Measurements from ENCODE around the gene TBX19. TPM values are rescaled to one million over a fixed set of nuclear protein-coding genes. Genes with fewer than 3 reads are reported as not detected.

Gene TBX19
- total RNA-seq, 3 donors from 2014 or later = 1.6 to 7.8 (median 4.9) TPM

- no peaks in the 10 kb centered on the region for H3K36me3 ChIP-seq
- peak overlapping the region in 2 of 3 donors; percentile 29 to 59 for H3K4me3 ChIP-seq
- DNase-seq (ENCODE audit: low spot score in 2 of 2) = peak; percentile 79
- H3K27ac ChIP-seq = peak overlapping the region; percentile 25 to 41
- no peaks in the 10 kb centered on the region for H3K27me3 ChIP-seq
- H3K9me3 ChIP-seq = no peaks in the 10 kb centered on the region
- H3K4me1 ChIP-seq = peaks cover 0 to 10% of the 10 kb centered on the region in 2 donors
- intact Hi-C loops (cut with DNase I; ENCODE audit: low total_unique reads) = no loop called here
- no peak for TF ChIP-seq POLR2AphosphoS5 (IDR thresholded peaks at IDR 0.05)
- peak; percentile 73 to 82 (median 80) for TF ChIP-seq CTCF (IDR thresholded peaks at IDR 0.05)
Observed at GRCh38 chr1:168342572-168343280, 62.0 kb downstream of the TBX19 start.

GRCh38 chr1:168343566-168343965 lies 62.9 kb downstream of the TBX19 start:
- H3K27me3 ChIP-seq = no peaks in the 10 kb centered on the region
- no peaks in the 10 kb centered on the region for H3K9me3 ChIP-seq
- intact Hi-C loops (cut with DNase I; ENCODE audit: low total_unique reads) = no loop called here
- no peaks in the 10 kb centered on the region for H3K36me3 ChIP-seq
- H3K27ac ChIP-seq = peak overlapping the region in 1 of 2 donors; percentile 29
- peaks cover 0 to 10% of the 10 kb centered on the region in 2 donors for H3K4me1 ChIP-seq
- DNase-seq (ENCODE audit: low spot score in 2 of 2) = no peak
- no peak for TF ChIP-seq CTCF (IDR thresholded peaks at IDR 0.05)
- no peak for TF ChIP-seq POLR2AphosphoS5 (IDR thresholded peaks at IDR 0.05)
- TF ChIP-seq POLR2A (IDR thresholded peaks at IDR 0.05) = no peak
- no peak overlapping the region for H3K4me3 ChIP-seq

GRCh38 chr1:168344517-168344916 lies 63.8 kb downstream of the TBX19 start:
- DNase-seq (ENCODE audit: low spot score in 2 of 2) = no peak
- Histone ChIP-seq H3K4me1 (peaks cover 0 to 10% of the 10 kb centered on the region in 2 donors), H3K36me3 (no peaks in the 10 kb centered on the region), H3K4me3 (no peak overlapping the region), H3K9me3 (no peaks in the 10 kb centered on the region), H3K27me3 (no peaks in the 10 kb centered on the region), H3K27ac (no peak overlapping the region)
- intact Hi-C loops (cut with DNase I; ENCODE audit: low total_unique reads) = no loop called here
- TF ChIP-seq POLR2A (IDR thresholded peaks at IDR 0.05) = no peak
- TF ChIP-seq POLR2AphosphoS5 (IDR thresholded peaks at IDR 0.05) = no peak
- TF ChIP-seq CTCF (IDR thresholded peaks at IDR 0.05) = no peak

GRCh38 chr1:168345939-168346338 lies 65.3 kb downstream of the TBX19 start:
- H3K4me1 ChIP-seq = peaks cover 0 to 10% of the 10 kb centered on the region in 2 donors
- intact Hi-C loops (cut with DNase I; ENCODE audit: low total_unique reads) = no loop called here
- TF ChIP-seq POLR2AphosphoS5 (IDR thresholded peaks at IDR 0.05) = no peak
- TF ChIP-seq CTCF (IDR thresholded peaks at IDR 0.05) = no peak
- TF ChIP-seq POLR2A (IDR thresholded peaks at IDR 0.05) = no peak

GRCh38 chr1:168347630-168348029 lies 67.0 kb downstream of the TBX19 start:
- H3K27me3 ChIP-seq = no peaks in the 10 kb centered on the region
- no peaks in the 10 kb centered on the region for H3K9me3 ChIP-seq
- no peak for DNase-seq (ENCODE audit: low spot score in 2 of 2)
- H3K27ac ChIP-seq = no peak overlapping the region
- no peak overlapping the region for H3K4me3 ChIP-seq
- no peaks in the 10 kb centered on the region for H3K36me3 ChIP-seq
- no peak for TF ChIP-seq POLR2AphosphoS5 (IDR thresholded peaks at IDR 0.05)
- no peak for TF ChIP-seq CTCF (IDR thresholded peaks at IDR 0.05)
- TF ChIP-seq POLR2A (IDR thresholded peaks at IDR 0.05) = no peak
- H3K4me1 ChIP-seq = peaks cover 0 to 2% of the 10 kb centered on the region in 2 donors
- intact Hi-C loops (cut with DNase I; ENCODE audit: low total_unique reads) = no loop called here

More at GRCh38 chr1:168345939-168346338, 65.3 kb downstream of the TBX19 start:
- no peak for DNase-seq (ENCODE audit: low spot score in 2 of 2)
- Histone ChIP-seq H3K36me3 (no peaks in the 10 kb centered on the region), H3K27ac (no peak overlapping the region), H3K9me3 (no peaks in the 10 kb centered on the region), H3K4me3 (no peak overlapping the region), H3K27me3 (no peaks in the 10 kb centered on the region)
